ENCODE data around the gene FITM1.

FITM1 gene

DNA sequence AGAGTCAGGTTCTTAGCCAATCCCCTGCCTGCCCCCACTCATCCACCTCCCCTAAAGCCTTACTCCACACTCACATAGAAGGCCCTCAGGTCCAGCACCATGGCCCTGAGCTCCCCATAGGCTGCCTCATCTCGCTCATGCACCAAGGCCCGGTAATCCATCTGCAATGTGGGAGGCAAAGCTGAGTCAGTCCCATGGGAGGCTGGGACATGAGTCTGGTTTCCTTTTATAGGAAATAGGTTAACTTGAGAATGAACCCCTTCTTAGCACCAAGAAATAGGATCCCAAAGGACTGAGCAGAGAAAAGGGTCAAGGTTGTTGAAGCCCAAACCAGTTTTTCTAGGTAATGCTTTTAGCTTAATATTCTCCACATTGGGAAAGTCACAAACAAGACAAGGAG, 13.1 kb downstream of the FITM1 start:
- DNase-seq: no peak

DNA sequence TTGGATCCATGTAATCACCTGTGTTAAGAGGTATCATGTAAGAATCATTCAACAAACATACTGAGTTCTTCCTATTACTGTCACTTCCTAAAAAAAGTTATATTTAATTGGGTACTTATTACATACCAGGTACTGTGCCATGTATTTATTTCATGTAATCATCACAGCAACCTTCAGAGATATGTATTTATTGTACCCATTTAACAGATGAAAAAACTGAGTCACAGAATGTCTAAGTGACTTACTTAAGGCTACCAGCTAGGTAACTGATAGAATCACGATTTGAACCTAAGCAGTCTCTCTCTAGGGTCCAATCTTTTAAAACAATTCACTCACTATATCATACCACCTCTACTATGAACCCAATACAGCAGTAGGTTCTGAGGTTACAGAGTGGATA, 14.0 kb downstream of the FITM1 start:
- DNase-seq: no peak

DNA sequence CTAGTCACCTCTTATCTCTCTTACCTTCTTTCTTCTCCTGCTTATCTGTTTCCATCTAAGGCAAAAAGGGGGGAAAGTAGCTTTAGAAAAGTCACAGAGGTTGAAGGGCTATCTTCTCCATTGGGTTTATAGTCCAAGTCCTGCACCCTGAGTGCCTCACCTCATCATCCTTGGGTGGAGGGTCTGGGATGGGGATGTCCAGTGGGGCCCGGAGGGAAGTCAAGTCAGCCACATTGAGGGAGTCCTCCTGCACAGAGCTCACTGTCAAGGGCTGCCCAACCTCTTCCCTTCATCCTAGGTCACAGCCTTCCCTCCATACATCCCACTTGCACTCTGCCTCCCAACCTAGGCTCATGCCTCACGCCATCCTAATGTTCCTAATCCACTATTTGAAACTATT, 14.8 kb downstream of the FITM1 start:
- no peak for DNase-seq

GRCh38 chr14:24145690-24146452, 15.4 kb downstream of the FITM1 start:
- DNase-seq: no peak

GRCh38 chr14:24146453-24146977, 16.1 kb downstream of the FITM1 start, which contains the start of gene PSME2:
PSME2 (minus strand) TSS chr14:24146610; CDS start chr14:24146581, 29 bp downstream.
- peak; percentile 94 to 95 for DNase-seq

DNA sequence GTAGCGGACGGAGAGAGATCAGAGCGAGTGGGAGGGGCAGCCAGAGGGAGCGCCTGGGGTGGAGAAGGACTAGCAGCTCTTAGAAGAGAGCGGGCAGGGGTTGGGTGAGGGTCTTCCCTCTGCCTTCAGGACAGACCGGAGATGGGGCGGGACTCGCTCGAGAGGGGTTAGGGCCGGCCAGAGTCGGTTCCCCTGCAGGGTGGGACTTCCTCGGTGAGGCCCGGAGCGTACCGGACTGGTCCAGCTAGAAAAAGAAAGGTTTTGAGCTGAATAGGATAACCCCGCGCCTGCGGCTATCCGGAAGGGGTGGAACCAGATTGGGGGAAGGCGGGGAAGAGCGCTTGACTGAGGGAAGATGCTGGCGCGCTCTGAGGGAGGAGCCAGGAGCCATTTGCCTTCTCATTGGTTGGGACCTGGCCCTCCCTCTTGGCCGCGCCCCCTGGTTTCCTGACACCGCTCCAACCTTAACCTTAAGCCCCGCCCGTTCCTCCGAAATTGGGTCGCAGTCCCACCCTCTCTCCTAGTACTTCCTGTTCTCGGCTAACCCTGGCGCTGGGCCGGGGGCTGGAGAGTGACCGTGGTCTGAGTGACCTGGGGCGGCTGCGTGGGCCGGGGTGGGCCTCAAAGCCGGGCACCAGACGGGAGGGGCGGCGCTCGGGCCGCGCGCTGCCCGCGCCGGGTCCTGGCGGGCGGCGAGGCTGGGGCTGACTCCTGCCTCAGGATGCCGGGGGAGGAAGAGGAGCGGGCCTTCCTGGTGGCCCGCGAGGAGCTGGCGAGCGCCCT, 16.7 kb downstream of the FITM1 start, which contains the start of gene RNF31:
RNF31 (plus strand) TSS at position 521 of the 783 bp plus-strand sequence; CDS start at position 722, 201 bp downstream.
- DNase-seq: peak; percentile 98

DNA sequence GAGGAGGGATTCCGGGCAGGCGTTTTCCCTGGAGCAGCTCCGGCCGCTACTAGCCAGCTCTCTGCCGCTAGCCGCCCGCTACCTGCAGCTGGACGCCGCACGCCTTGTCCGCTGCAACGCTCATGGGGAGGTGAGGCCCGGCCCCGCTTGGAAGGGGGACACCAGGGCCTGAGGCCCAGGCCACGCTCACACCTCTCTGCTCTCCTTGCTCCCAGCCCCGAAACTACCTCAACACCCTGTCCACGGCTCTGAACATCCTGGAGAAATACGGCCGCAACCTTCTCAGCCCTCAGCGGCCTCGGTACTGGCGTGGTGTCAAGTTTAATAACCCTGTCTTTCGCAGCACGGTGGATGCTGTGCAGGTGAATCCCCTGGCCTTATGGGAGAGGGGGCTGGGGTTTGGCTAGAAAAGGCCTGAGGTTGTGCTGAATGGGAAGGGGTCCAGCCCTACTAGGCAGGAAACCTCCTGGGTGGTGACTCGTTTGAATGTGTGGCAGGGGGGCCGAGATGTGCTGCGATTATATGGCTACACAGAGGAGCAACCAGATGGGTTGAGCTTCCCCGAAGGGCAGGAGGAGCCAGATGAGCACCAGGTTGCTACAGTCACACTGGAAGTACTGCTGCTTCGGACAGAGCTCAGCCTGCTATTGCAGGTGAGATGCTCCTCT, 17.4 kb downstream of the FITM1 start:
- DNase-seq: no peak

DNA sequence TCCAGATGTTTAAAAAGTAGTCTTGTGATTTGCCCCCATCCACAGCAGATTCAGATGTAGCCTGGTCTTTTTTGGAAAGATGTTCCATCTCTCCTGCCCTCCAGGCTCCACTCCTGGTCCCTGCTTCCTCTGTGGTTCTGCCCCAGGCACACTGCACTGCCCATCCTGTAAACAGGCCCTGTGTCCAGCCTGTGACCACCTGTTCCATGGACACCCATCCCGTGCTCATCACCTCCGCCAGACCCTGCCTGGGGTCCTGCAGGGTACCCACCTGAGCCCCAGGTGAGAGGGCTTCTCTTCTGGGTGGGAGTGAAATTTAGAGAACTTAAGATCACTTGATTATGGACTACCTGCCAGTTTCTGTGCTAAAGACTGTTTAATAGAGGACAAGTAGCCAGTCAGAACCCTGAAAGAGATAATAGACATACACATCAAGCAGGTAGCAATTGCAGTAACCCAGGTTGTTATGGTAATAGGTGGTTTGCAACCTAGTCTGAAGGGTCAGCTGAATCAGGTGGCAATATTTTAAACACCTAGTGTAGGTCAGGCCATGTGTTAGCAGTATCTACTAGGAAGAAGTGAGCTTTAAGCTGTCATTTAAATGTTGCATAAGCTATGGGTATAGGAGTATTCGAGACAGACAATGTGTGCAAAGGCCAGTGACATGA, 19.0 kb downstream of the FITM1 start:
- DNase-seq: no peak

DNA sequence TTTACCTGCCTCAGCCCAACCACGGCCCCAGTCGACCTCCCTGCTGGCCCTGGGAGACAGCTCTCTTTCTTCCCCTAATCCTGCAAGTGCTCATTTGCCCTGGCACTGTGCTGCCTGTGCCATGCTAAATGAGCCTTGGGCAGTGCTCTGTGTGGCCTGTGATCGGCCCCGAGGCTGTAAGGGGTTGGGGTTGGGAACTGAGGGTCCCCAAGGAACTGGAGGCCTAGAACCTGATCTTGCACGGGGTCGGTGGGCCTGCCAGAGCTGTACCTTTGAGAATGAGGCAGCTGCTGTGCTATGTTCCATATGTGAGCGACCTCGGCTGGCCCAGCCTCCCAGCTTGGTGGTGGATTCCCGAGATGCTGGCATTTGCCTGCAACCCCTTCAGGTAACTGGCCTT, 19.6 kb downstream of the FITM1 start:
- no peak for DNase-seq

DNA sequence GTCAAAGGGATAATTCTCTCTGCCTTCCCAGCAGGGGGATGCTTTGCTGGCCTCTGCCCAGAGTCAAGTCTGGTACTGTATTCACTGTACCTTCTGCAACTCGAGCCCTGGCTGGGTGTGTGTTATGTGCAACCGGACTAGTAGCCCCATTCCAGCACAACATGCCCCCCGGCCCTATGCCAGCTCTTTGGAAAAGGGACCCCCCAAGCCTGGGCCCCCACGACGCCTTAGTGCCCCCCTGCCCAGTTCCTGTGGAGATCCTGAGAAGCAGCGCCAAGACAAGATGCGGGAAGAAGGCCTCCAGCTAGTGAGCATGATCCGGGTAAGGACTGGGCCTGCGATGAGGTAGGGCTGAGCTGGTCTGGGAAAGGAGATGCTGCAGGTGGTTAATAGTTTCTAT, 20.1 kb downstream of the FITM1 start:
- DNase-seq: no peak

DNA sequence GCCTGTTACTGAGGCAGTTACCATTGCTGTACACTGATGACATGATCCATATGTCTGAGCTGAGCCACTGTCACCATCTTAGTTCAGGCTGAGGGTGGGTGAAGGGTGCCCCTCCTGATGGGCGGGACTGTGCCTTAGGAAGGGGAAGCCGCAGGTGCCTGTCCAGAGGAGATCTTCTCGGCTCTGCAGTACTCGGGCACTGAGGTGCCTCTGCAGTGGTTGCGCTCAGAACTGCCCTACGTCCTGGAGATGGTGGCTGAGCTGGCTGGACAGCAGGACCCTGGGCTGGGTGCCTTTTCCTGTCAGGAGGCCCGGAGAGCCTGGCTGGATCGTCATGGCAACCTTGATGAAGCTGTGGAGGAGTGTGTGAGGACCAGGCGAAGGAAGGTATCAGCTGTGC, 20.5 kb downstream of the FITM1 start:
- no peak for DNase-seq

GRCh38 chr14:24151404-24152080, 21.1 kb downstream of the FITM1 start:
- no peak for DNase-seq

DNA sequence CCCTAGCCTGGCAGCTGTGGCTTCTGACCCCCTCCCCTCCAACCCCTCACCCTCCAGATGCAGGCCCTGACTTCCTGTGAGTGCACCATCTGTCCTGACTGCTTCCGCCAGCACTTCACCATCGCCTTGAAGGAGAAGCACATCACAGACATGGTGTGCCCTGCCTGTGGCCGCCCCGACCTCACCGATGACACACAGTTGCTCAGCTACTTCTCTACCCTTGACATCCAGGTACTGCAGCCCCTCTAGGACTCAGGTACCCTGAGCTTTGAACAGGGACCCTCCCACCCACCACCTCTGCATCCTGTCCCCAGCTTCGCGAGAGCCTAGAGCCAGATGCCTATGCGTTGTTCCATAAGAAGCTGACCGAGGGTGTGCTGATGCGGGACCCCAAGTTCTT, 24.6 kb downstream of the FITM1 start:
- DNase-seq: no peak

DNA sequence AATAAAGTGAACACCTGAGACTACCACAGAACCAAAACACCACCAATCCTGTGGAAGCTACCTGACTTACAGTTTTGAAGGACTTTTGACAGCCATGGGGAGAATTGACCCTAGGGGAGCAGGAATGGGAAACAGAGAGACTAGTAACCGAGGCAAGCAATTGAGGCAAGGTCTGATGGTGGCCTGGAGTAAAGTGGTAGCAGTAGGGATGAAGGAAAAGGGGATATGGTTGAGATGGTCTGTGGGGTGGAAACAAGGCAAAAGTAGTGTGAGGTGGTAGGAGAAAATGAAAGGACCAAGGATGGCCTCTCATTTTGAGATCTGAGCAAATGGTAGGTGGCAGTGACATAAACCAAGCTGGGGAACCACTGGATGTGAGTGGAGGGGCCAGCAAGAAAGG, 26.4 kb downstream of the FITM1 start:
- no peak for DNase-seq

DNA sequence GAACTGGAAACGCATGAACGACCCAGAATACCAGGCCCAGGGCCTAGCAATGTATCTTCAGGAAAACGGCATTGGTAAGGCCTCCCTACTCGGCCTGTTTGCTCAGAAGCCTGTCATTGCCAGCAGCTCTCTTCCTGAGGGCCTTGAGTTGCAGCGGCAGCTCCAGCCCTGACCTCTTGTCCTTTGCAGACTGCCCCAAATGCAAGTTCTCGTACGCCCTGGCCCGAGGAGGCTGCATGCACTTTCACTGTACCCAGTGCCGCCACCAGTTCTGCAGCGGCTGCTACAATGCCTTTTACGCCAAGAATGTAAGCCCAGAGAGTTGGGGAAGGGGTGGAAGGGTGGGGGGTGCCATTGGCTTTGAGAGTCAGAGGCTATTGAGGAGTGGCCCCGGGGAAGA, 26.9 kb downstream of the FITM1 start:
- DNase-seq: no peak

DNA sequence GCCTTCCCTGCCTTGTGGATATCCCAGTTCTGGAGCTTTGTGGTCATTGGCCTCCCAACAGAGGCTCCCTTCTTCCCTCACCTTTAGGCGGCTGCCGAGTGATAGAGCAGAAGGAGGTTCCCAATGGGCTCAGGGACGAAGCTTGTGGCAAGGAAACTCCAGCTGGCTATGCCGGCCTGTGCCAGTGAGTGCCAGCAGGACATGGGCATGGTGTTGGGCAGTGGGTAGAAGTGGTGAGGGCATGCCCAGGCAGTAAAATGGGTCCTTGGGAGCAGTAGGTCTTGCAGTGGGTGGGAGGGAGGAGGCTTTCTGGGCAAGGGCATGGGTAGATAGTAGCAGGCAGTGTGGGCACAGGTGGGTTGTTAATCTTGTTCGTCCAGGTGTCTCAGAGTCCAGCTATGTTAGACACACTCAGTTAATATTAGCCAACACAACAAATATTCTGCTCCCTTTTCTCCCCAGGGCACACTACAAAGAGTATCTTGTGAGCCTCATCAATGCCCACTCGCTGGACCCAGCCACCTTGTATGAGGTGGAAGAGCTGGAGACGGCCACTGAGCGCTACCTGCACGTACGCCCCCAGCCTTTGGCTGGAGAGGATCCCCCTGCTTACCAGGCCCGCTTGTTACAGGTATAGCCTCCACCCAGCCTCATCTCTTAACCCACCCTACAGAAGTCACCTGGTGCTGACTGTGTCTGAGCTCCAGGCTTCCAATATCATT, 29.5 kb downstream of the FITM1 start:
- no peak for DNase-seq

DNA sequence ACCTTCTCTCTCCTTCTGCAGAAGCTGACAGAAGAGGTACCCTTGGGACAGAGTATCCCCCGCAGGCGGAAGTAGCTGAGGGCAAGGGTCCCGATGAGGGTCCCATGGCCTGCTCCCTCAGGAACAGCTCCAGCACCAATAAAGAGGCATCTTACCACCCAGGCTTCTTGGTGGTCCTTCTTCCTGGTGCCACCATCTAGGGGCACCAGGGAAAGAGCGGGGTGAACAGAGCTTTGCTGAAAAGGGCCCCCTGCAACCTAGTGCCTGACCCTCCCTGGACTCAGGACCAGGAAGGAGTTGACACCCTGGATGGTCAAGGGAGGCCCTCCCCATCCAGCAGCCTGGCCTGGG, 30.0 kb downstream of the FITM1 start:
- no peak for DNase-seq

- DNase-seq: peak; percentile 88 to 90
Observed at GRCh38 chr14:24160850-24161804, 30.7 kb downstream of the FITM1 start, which contains the start of gene IRF9. IRF9 (plus strand) TSS chr14:24161265; CDS start chr14:24162145, 880 bp downstream.

DNA sequence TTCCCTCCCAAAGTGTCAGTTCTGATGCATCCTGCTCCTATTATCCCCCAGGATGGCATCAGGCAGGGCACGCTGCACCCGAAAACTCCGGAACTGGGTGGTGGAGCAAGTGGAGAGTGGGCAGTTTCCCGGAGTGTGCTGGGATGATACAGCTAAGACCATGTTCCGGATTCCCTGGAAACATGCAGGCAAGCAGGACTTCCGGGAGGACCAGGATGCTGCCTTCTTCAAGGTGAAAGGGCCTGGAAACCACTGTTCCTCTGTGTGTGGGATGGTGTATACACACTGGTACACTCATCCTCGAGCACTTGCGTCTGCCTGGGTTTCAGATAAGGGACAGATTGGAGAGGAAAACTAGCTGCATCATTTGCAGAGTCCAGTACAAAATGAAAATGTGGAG, 31.6 kb downstream of the FITM1 start:
- DNase-seq: no peak

DNA sequence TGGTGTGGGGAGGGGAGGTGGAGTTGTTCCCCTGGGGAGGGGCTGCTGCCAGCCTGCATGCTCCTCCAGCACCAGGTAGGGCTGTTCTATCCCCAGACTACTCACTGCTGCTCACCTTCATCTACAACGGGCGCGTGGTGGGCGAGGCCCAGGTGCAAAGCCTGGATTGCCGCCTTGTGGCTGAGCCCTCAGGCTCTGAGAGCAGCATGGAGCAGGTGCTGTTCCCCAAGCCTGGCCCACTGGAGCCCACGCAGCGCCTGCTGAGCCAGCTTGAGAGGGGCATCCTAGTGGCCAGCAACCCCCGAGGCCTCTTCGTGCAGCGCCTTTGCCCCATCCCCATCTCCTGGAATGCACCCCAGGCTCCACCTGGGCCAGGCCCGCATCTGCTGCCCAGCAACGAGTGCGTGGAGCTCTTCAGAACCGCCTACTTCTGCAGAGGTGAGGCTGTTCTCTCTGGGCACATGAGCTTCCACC, 34.1 kb downstream of the FITM1 start:
- no peak for DNase-seq

Data from NCI-H2081 (cell line).